Measurements from ENCODE around the gene RBP4. TPM values are rescaled to one million over a fixed set of nuclear protein-coding genes. Genes with fewer than 3 reads are reported as not detected.

The RBP4 gene
- total and polyA plus RNA-seq, 9 of the 15 experiments (the other 6 are each of a cell fraction or from before 2014, with no cell fraction given), result 0.91 TPM; not detected in 8

DNA sequence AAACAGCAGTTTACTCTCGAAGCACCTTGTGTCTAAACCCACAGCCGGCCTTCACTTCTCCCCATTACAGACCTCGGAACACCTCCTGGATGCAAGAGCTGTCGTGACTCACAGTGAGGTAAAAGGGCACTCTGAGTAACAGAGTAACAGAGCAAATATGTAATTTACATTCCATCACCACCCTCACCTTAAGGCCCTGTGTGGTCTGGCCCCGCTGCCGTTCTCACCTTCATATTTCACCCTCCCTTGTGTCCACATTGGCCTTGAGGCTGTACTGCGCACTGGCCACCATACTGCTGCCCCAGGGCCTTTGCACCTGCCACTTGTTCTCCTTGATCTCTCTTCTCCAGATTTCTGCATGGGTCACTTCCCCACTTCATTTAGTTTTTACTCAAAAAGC lies 21.9 kb downstream of the RBP4 start:
- FAIRE-seq (no peak), ATAC-seq (no peak), DNase-seq (ENCODE audit: extremely low read depth in 1 of 4, low spot score in 3 of 4) (no peak)
- no peak overlapping the region for H3K9ac ChIP-seq (ENCODE audit: insufficient read depth in 1 of 2, low read depth in 2 of 2, low read length in 2 of 2)
- no peak overlapping the region for H2AFZ ChIP-seq (ENCODE audit: low read depth, low read length)
- no peaks in the 10 kb centered on the region for H3K4me1 ChIP-seq (replicated peaks in 1 of 2; ENCODE audit: control insufficient read depth in 2 of 2, insufficient read depth in 2 of 2, low read length in 2 of 2)
- H3K36me3 ChIP-seq (ENCODE audit: control insufficient read depth, insufficient read depth, low read length), result no peaks in the 10 kb centered on the region
- peaks cover 2 to 21% of the 10 kb centered on the region in 2 experiments; a peak in 3 of 5 replicates for H3K27me3 ChIP-seq (ENCODE audit: control insufficient read depth in 2 of 2, insufficient read depth in 2 of 2, low read length in 2 of 2)
- intact Hi-C loops (cut with micrococcal nuclease), result no loop called here
- H3K4me2 ChIP-seq (ENCODE audit: insufficient read depth, low read length), result no peak overlapping the region
- POLR2A ChIA-PET, result no interaction called here
- no peaks in the 10 kb centered on the region for H3K79me2 ChIP-seq (ENCODE audit: control insufficient read depth, insufficient read depth, low read length)
- H3K9me3 ChIP-seq (replicated peaks; ENCODE audit: control insufficient read depth, insufficient read depth, low read depth, low read length), result no peaks in the 10 kb centered on the region
- in situ Hi-C loops (cut with MboI), result no loop called here
- BruUV-seq (replicated peaks), result no TSS peak
- CTCF ChIA-PET (ENCODE audit: low intra/inter-chr PET ratio), result no interaction called here
- TF ChIP-seq ZNF699 (CRISPR knock-in tag; IDR thresholded peaks at IDR 0.05; ENCODE audit: insufficient replicate concordance) (no peak), FOS (IDR thresholded peaks at IDR 0.05; ENCODE audit: extremely low read depth, insufficient read length) (no peak), RBM25 (IDR thresholded peaks at IDR 0.05; ENCODE audit: low read depth, low read length, severe bottlenecking) (peak; percentile 33)
- H3K9me1 ChIP-seq (ENCODE audit: control insufficient read depth, insufficient read depth, low read length), result no peaks in the 10 kb centered on the region
- 0% methylated on average over 6 of the region's 7 CpGs for WGBS (ENCODE audit: insufficient coverage, low coverage, missing lambda C conversion rate)
- H4K20me1 ChIP-seq (replicated peaks; ENCODE audit: control insufficient read depth, insufficient read depth, low read length), result no peaks in the 10 kb centered on the region
- no peak overlapping the region for H3K27ac ChIP-seq (ENCODE audit: extremely low read depth, low read depth, low read length)
- no peak overlapping the region for H3K4me3 ChIP-seq

GRCh38 chr10:93577565-93577964 lies 23.5 kb downstream of the RBP4 start:
- intact Hi-C loops (cut with micrococcal nuclease), result no loop called here
- Histone ChIP-seq H3K36me3 (ENCODE audit: control insufficient read depth, insufficient read depth, low read length) (no peaks in the 10 kb centered on the region), H4K20me1 (replicated peaks; ENCODE audit: control insufficient read depth, insufficient read depth, low read length) (no peaks in the 10 kb centered on the region), H3K9me3 (replicated peaks; ENCODE audit: control insufficient read depth, insufficient read depth, low read depth, low read length) (no peaks in the 10 kb centered on the region), H3K79me2 (ENCODE audit: control insufficient read depth, insufficient read depth, low read length) (no peaks in the 10 kb centered on the region), H3K9ac (ENCODE audit: insufficient read depth in 1 of 2, low read depth in 2 of 2, low read length in 2 of 2) (no peak overlapping the region), H3K4me1 (replicated peaks in 1 of 2; ENCODE audit: control insufficient read depth in 2 of 2, insufficient read depth in 2 of 2, low read length in 2 of 2) (no peaks in the 10 kb centered on the region), H3K27me3 (ENCODE audit: control insufficient read depth in 2 of 2, insufficient read depth in 2 of 2, low read length in 2 of 2) (peaks cover 2 to 24% of the 10 kb centered on the region in 2 experiments; a peak in 3 of 5 replicates), H3K9me1 (ENCODE audit: control insufficient read depth, insufficient read depth, low read length) (no peaks in the 10 kb centered on the region), H3K4me2 (ENCODE audit: insufficient read depth, low read length) (no peak overlapping the region), H2AFZ (ENCODE audit: low read depth, low read length) (no peak overlapping the region), H3K27ac (ENCODE audit: extremely low read depth, low read depth, low read length) (no peak overlapping the region), H3K4me3 (no peak overlapping the region)
- POLR2A ChIA-PET, result no interaction called here
- in situ Hi-C loops (cut with MboI), result no loop called here
- 0% methylated on average over 3 of the region's 3 CpGs for WGBS (ENCODE audit: insufficient coverage, low coverage, missing lambda C conversion rate)
- TF ChIP-seq RBM25 (IDR thresholded peaks at IDR 0.05; ENCODE audit: low read depth, low read length, severe bottlenecking), result peak; percentile 64
- no peak for TF ChIP-seq ZNF512 (tag; IDR thresholded peaks at IDR 0.05)
- BruUV-seq (replicated peaks), result no TSS peak
- ATAC-seq (no peak), DNase-seq (ENCODE audit: extremely low read depth in 1 of 4, low spot score in 3 of 4) (no peak), FAIRE-seq (no peak)
- CTCF ChIA-PET (ENCODE audit: low intra/inter-chr PET ratio), result no interaction called here
